SK-N-SH (cell line): Measurements from ENCODE around the gene ITSN1. TPM values are rescaled to one million over a fixed set of nuclear protein-coding genes. Genes with fewer than 3 reads are reported as not detected.

ENCODE experiments used
- CTCF ChIA-PET: fragments of 300-600, 350-600 bp; formaldehyde crosslinking; extraction: SDS; loops from one replicate; lab custom pipeline; 2021; lab: Yijun Ruan, JAX
- POLR2A ChIA-PET: fragments of 350-600 bp; sonication (Branson Sonifier 250); formaldehyde crosslinking; extraction: SDS; loops from one replicate; lab custom pipeline; 2020; ENCODE audit warnings: antibody characterized with exemption, inconsistent platforms; lab: Yijun Ruan, JAX
- DNase-seq: peaks from one replicate; pipeline ENCODE4 v3.0.0; 2012
- H2AFZ ChIP-seq: fragments of 200-600 bp; sonication (generic); 2 replicates; pipeline ENCODE4 v1.8.1; 2016; ENCODE audit warnings: antibody characterized with exemption, mild to moderate bottlenecking, low read depth
- H3F3A ChIP-seq: fragments of 200-600 bp; sonication (generic); replicated peaks from 2 replicates; pipeline ENCODE3; 2016; ENCODE audit warnings: antibody characterized with exemption, mild to moderate bottlenecking; ENCODE audit not compliant: insufficient read depth
- H3K27ac ChIP-seq, 2 experiments: fragments of 200-500 bp in 1 of 2; fragments of 200-600 bp in 1 of 2; sonication (Bioruptor generic) in 1 of 2; sonication (generic), shearing (Covaris generic) in 1 of 2; 2 replicates each; pipeline versions ENCODE4 v1.5.1 to v1.6.1; 2014 to 2016; ENCODE audit warnings: low read depth in 2 of 2, inconsistent platforms in 1 of 2, low read length in 1 of 2, mild to moderate bottlenecking in 1 of 2, mixed read lengths in 1 of 2
- H3K27me3 ChIP-seq: fragments of 200-600 bp; sonication (generic), shearing (Covaris generic); 2 replicates; pipeline ENCODE4 v1.6.1; 2016; ENCODE audit warnings: mixed run types; ENCODE audit not compliant: insufficient read depth
- H3K36me3 ChIP-seq, 2 experiments: fragments of 200-500 bp in 1 of 2; fragments of 200-600 bp in 1 of 2; sonication (Bioruptor generic) in 1 of 2; sonication (generic) in 1 of 2; replicated peaks in 1 of 2; 2 replicates each; pipeline versions ENCODE3 to v1.5.1; 2014 to 2016; ENCODE audit warnings: low read length in 1 of 2, mild to moderate bottlenecking in 1 of 2; ENCODE audit not compliant: insufficient read depth in 2 of 2, control insufficient read depth in 1 of 2
- H3K4me1 ChIP-seq, 2 experiments: fragments of 200-500 bp in 1 of 2; fragments of 200-600 bp in 1 of 2; sonication (Bioruptor generic) in 1 of 2; sonication (generic), shearing (Covaris generic) in 1 of 2; 2 replicates each; pipeline versions ENCODE4 v1.5.1 to v1.6.1; 2014 to 2016; ENCODE audit warnings: low read depth in 1 of 2, low read length in 1 of 2, mixed run types in 1 of 2; ENCODE audit not compliant: insufficient read depth in 2 of 2, control insufficient read depth in 1 of 2
- H3K4me2 ChIP-seq: fragments of 200-600 bp; sonication (generic), shearing (Covaris generic); 2 replicates; pipeline ENCODE4 v1.6.1; 2017; ENCODE audit warnings: mixed run types
- H3K4me3 ChIP-seq, 2 experiments: fragments of 200-500 bp in 1 of 2; fragments of 200-600 bp in 1 of 2; sonication (Bioruptor generic) in 1 of 2; sonication (generic), shearing (Covaris generic) in 1 of 2; 2 replicates each; pipeline versions ENCODE4 v1.5.1 to v1.8.1; 2014 to 2016; ENCODE audit warnings: low read depth in 2 of 2, inconsistent platforms in 1 of 2, low read length in 1 of 2, mild to moderate bottlenecking in 1 of 2, mixed read lengths in 1 of 2, moderate library complexity in 1 of 2
- H3K79me2 ChIP-seq: fragments of 200-600 bp; sonication (generic); 2 replicates; pipeline ENCODE4 v1.8.1; 2017; ENCODE audit warnings: mild to moderate bottlenecking; ENCODE audit not compliant: insufficient read depth
- H3K9ac ChIP-seq: fragments of 200-600 bp; sonication (generic); 2 replicates; pipeline ENCODE4 v1.6.1; 2017; ENCODE audit warnings: mixed run types
- H3K9me2 ChIP-seq: fragments of 200-600 bp; sonication (generic); 2 replicates; pipeline ENCODE4 v1.6.1; 2017; ENCODE audit warnings: mixed run types
- H3K9me3 ChIP-seq: fragments of 200-600 bp; sonication (generic); 2 replicates; pipeline ENCODE4 v1.6.1; 2017; ENCODE audit warnings: mixed run types, mild to moderate bottlenecking, moderate library complexity
- H4K20me1 ChIP-seq: fragments of 200-600 bp; sonication (generic); 2 replicates; pipeline ENCODE4 v1.6.1; 2017; ENCODE audit warnings: mild to moderate bottlenecking, mixed run types; ENCODE audit not compliant: insufficient read depth
- CHD2 ChIP-seq: fragments of 150-350 bp; IDR thresholded peaks from 2 replicates; pipeline ENCODE4 v1.6.1; 2018; ENCODE audit warnings: low read length; ENCODE audit not compliant: partially characterized antibody
- EZH2phosphoT487 ChIP-seq: fragments of 200-600 bp; sonication (generic); IDR thresholded peaks from 2 replicates; pipeline ENCODE4 v1.6.1; 2017; ENCODE audit warnings: low read depth, mixed run types, mild to moderate bottlenecking, antibody characterized with exemption, moderate library complexity, borderline replicate concordance
- FOXJ3 ChIP-seq: sonication (generic); formaldehyde crosslinking; IDR thresholded peaks from 2 replicates; pipeline ENCODE4 v1.5.1; 2020; ENCODE audit warnings: mild to moderate bottlenecking, missing genetic modification reagents
- FOXM1 ChIP-seq: IDR thresholded peaks from 2 replicates; pipeline ENCODE4 v1.4.0; 2012; ENCODE audit warnings: low read depth, mild to moderate bottlenecking
- GABPA ChIP-seq: IDR thresholded peaks from 2 replicates; pipeline ENCODE4 v1.4.0; 2012; ENCODE audit warnings: low read depth, mild to moderate bottlenecking
- JUND ChIP-seq: IDR thresholded peaks from 2 replicates; pipeline ENCODE4 v1.4.0; 2012
- NFIC ChIP-seq: IDR thresholded peaks from 2 replicates; pipeline ENCODE4 v1.4.0; 2012; ENCODE audit warnings: borderline replicate concordance
- POLR2AphosphoS5 ChIP-seq: IDR thresholded peaks from 2 replicates; pipeline ENCODE4 v1.6.1; 2012; ENCODE audit warnings: low read depth, low read length
- RAD21 ChIP-seq: IDR thresholded peaks from 2 replicates; pipeline ENCODE4 v1.6.1; 2012; ENCODE audit warnings: mild to moderate bottlenecking, low read length
- RCOR1 ChIP-seq: fragments of 150-350 bp; IDR thresholded peaks from 2 replicates; pipeline ENCODE4 v1.6.1; 2017; ENCODE audit warnings: antibody characterized with exemption, low read length
- RFX5 ChIP-seq: IDR thresholded peaks from 2 replicates; pipeline ENCODE4 v1.6.1; 2012; ENCODE audit warnings: mild to moderate bottlenecking, improper control_type of control experiment, low read length
- RXRA ChIP-seq: IDR thresholded peaks from 2 replicates; pipeline ENCODE4 v1.4.0; 2012; ENCODE audit warnings: low read depth, mild to moderate bottlenecking, borderline replicate concordance
- SMC3 ChIP-seq: IDR thresholded peaks from 2 replicates; pipeline ENCODE4 v1.6.1; 2012; ENCODE audit warnings: low read depth, low read length, improper control_type of control experiment
- TCF12 ChIP-seq: IDR thresholded peaks from 2 replicates; pipeline ENCODE4 v1.4.0; 2012
- TEAD4 ChIP-seq: IDR thresholded peaks from 2 replicates; pipeline ENCODE4 v1.4.0; 2012; ENCODE audit warnings: mild to moderate bottlenecking, borderline replicate concordance; ENCODE audit not compliant: insufficient read depth
- WGBS: methylation state at CpG from one replicate; pipeline ENCODE4 v1.1.6; 2017; ENCODE audit warnings: low lambda C conversion rate; 5-methylcytosine and 5-hydroxymethylcytosine counted together
- polyA plus RNA-seq, 3 experiments: library from polyadenylated mRNA; depleted of rRNA; stranded (reverse); fragments of >200 nt; gene quantifications; 2 replicates each; pipeline ENCODE4 v1.2.3, GENCODE V29; 2012
- TF ChIP-seq, protein P1 (sequence below): IDR thresholded peaks from 2 replicates; pipeline ENCODE4 v1.6.1; 2012; ENCODE audit warnings: mild to moderate bottlenecking, low read depth, low read length, moderate library complexity
- TF ChIP-seq, protein P2 (sequence below): fragments of 150-350 bp; IDR thresholded peaks from 2 replicates; pipeline ENCODE4 v1.6.1; 2017; ENCODE audit warnings: antibody characterized with exemption, low read length, low read depth, borderline replicate concordance
- TF ChIP-seq, protein P3 (sequence below): IDR thresholded peaks from 2 replicates; pipeline ENCODE4 v1.4.0; 2012; ENCODE audit warnings: low read depth
- TF ChIP-seq, protein P4 (sequence below): IDR thresholded peaks from 2 replicates; pipeline ENCODE4; 2012
- TF ChIP-seq, protein P5 (sequence below): IDR thresholded peaks from 2 replicates; pipeline ENCODE4 v1.4.0; 2012; ENCODE audit warnings: low read depth, borderline replicate concordance

ITSN1 gene
- polyA plus RNA-seq, 1 of the 3 experiments (the other 2 are of a cell fraction): 27.8 TPM

DNA sequence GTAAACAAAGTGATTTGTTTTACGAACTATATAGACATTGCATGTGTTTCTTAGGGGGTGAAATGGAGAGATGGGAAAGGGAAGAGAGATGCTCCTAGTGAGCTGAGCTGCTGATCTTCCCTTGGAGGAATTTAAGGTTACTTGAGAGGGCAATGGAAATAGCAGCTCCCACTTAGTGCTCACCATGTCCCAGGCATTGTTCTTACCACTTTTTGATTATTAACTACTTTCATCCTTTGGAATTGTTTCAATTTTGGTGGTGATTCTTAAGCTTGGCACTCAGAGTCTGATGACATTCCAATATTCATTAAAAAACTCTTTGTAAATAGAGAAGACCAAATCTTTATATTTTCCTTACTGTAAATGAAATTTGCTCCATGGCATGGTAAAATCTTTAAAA, 124.9 kb downstream of the ITSN1 start:
- no peak overlapping the region for H3K4me2 ChIP-seq
- ChIA-PET CTCF (no interaction called here), POLR2A (no interaction called here)
- no peaks in the 10 kb centered on the region for H3K9me3 ChIP-seq
- no peaks in the 10 kb centered on the region for H3K9me2 ChIP-seq
- TF ChIP-seq NFIC (no peak), JUND (no peak), POLR2AphosphoS5 (no peak), RFX5 (no peak)
- no peak overlapping the region for H2AFZ ChIP-seq
- H3K4me3 ChIP-seq: no peak overlapping the region
- no peak for DNase-seq
- peaks cover 21 to 46% of the 10 kb centered on the region in 2 experiments for H3K36me3 ChIP-seq
- H3K79me2 ChIP-seq: peaks cover 4% of the 10 kb centered on the region; the same call in 1 of the 2 replicates
- WGBS: 95% methylated on average over 1 of the region's 1 CpG
- no peak overlapping the region for H3K27ac ChIP-seq
- no peaks in the 10 kb centered on the region for H4K20me1 ChIP-seq
- peaks cover 11% of the 10 kb centered on the region for H3F3A ChIP-seq
- peaks cover 0 to 21% of the 10 kb centered on the region in 2 experiments; a peak in 1 of 4 replicates for H3K4me1 ChIP-seq
- H3K27me3 ChIP-seq: no peaks in the 10 kb centered on the region
- no peak overlapping the region for H3K9ac ChIP-seq

DNA sequence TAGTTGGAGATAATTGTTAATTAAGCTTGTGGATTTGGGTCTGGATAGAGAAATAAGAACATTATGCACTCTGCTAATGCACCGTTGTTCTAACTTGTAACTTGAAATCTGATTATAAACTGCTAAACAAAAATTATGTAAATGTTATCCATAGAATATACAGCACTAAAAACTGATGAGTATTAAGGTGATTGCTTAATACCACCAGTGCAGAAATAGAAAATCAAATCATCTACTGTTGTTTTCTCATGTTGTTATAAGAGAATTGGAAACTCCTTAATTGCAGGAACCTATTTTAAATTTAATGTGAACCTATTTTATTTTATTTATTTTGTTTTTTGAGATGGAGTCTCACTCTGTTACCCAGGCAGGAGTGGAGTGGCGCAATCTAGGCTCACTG, 125.7 kb downstream of the ITSN1 start:
- Histone ChIP-seq H3K9me2 (no peaks in the 10 kb centered on the region), H2AFZ (no peak overlapping the region), H3K4me2 (no peak overlapping the region), H3K79me2 (peaks cover 4% of the 10 kb centered on the region; the same call in 1 of the 2 replicates), H3K9ac (no peak overlapping the region), H4K20me1 (no peaks in the 10 kb centered on the region), H3K36me3 (peaks cover 25 to 52% of the 10 kb centered on the region in 2 experiments), H3K4me1 (peaks cover 0 to 14% of the 10 kb centered on the region in 2 experiments; a peak in 1 of 4 replicates), H3K9me3 (no peaks in the 10 kb centered on the region), H3K27ac (no peak overlapping the region), H3K27me3 (no peaks in the 10 kb centered on the region), H3K4me3 (no peak overlapping the region), H3F3A (peaks cover 4% of the 10 kb centered on the region)
- TF ChIP-seq, protein P1, sequence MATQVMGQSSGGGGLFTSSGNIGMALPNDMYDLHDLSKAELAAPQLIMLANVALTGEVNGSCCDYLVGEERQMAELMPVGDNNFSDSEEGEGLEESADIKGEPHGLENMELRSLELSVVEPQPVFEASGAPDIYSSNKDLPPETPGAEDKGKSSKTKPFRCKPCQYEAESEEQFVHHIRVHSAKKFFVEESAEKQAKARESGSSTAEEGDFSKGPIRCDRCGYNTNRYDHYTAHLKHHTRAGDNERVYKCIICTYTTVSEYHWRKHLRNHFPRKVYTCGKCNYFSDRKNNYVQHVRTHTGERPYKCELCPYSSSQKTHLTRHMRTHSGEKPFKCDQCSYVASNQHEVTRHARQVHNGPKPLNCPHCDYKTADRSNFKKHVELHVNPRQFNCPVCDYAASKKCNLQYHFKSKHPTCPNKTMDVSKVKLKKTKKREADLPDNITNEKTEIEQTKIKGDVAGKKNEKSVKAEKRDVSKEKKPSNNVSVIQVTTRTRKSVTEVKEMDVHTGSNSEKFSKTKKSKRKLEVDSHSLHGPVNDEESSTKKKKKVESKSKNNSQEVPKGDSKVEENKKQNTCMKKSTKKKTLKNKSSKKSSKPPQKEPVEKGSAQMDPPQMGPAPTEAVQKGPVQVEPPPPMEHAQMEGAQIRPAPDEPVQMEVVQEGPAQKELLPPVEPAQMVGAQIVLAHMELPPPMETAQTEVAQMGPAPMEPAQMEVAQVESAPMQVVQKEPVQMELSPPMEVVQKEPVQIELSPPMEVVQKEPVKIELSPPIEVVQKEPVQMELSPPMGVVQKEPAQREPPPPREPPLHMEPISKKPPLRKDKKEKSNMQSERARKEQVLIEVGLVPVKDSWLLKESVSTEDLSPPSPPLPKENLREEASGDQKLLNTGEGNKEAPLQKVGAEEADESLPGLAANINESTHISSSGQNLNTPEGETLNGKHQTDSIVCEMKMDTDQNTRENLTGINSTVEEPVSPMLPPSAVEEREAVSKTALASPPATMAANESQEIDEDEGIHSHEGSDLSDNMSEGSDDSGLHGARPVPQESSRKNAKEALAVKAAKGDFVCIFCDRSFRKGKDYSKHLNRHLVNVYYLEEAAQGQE: no peak
- TF ChIP-seq RCOR1: no peak
- no peak for TF ChIP-seq SMC3
- no peak for TF ChIP-seq RXRA
- no peak for TF ChIP-seq FOXM1
- TF ChIP-seq FOXJ3 (CRISPR knock-in tag): no peak
- TF ChIP-seq, protein P2, sequence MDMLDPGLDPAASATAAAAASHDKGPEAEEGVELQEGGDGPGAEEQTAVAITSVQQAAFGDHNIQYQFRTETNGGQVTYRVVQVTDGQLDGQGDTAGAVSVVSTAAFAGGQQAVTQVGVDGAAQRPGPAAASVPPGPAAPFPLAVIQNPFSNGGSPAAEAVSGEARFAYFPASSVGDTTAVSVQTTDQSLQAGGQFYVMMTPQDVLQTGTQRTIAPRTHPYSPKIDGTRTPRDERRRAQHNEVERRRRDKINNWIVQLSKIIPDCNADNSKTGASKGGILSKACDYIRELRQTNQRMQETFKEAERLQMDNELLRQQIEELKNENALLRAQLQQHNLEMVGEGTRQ: no peak
- TF ChIP-seq, protein P3, sequence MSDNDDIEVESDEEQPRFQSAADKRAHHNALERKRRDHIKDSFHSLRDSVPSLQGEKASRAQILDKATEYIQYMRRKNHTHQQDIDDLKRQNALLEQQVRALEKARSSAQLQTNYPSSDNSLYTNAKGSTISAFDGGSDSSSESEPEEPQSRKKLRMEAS: no peak
- TF ChIP-seq, protein P4, sequence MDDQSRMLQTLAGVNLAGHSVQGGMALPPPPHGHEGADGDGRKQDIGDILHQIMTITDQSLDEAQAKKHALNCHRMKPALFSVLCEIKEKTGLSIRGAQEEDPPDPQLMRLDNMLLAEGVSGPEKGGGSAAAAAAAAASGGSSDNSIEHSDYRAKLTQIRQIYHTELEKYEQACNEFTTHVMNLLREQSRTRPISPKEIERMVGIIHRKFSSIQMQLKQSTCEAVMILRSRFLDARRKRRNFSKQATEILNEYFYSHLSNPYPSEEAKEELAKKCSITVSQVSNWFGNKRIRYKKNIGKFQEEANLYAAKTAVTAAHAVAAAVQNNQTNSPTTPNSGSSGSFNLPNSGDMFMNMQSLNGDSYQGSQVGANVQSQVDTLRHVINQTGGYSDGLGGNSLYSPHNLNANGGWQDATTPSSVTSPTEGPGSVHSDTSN: no peak
- no peak for TF ChIP-seq EZH2phosphoT487
- no peak for TF ChIP-seq TCF12
- no peak for TF ChIP-seq RAD21
- TF ChIP-seq CHD2: no peak
- no peak for TF ChIP-seq TEAD4
- no peak for TF ChIP-seq GABPA
- TF ChIP-seq, protein P5, sequence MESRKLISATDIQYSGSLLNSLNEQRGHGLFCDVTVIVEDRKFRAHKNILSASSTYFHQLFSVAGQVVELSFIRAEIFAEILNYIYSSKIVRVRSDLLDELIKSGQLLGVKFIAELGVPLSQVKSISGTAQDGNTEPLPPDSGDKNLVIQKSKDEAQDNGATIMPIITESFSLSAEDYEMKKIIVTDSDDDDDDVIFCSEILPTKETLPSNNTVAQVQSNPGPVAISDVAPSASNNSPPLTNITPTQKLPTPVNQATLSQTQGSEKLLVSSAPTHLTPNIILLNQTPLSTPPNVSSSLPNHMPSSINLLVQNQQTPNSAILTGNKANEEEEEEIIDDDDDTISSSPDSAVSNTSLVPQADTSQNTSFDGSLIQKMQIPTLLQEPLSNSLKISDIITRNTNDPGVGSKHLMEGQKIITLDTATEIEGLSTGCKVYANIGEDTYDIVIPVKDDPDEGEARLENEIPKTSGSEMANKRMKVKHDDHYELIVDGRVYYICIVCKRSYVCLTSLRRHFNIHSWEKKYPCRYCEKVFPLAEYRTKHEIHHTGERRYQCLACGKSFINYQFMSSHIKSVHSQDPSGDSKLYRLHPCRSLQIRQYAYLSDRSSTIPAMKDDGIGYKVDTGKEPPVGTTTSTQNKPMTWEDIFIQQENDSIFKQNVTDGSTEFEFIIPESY: no peak
- ChIA-PET CTCF (no interaction called here), POLR2A (no interaction called here)
- no peak for DNase-seq
- 98% methylated on average over 2 of the region's 2 CpGs for WGBS
